Mucosa of rectum (tissue), 2 donors: Measurements from ENCODE around the gene ACD.
"Not testable (repeated sequence)": the region's sequence is repeated elsewhere in the genome, so short reads cannot be mapped to it uniquely, and the experiment has no call there.

Experiments
- H3K27ac ChIP-seq, 2 donors: one replicate each; pipeline ENCODE4 v1.7.0; 2013; ENCODE audit warnings: inconsistent platforms in 2 of 2, low read depth in 2 of 2, low read length in 2 of 2
- H3K27me3 ChIP-seq, 2 donors: one replicate each; pipeline ENCODE4 v1.7.0; 2013; ENCODE audit warnings: low read length in 2 of 2; ENCODE audit not compliant: control insufficient read depth in 2 of 2, insufficient read depth in 2 of 2
- H3K36me3 ChIP-seq, 2 donors: one replicate each; pipeline ENCODE4 v1.7.0; 2013; ENCODE audit warnings: low read length in 2 of 2; ENCODE audit not compliant: control insufficient read depth in 2 of 2, insufficient read depth in 2 of 2
- H3K4me1 ChIP-seq, 2 donors: one replicate each; pipeline ENCODE4 v1.7.0; 2013; ENCODE audit warnings: low read length in 2 of 2, mild to moderate bottlenecking in 1 of 2; ENCODE audit not compliant: control insufficient read depth in 2 of 2, insufficient read depth in 2 of 2
- H3K4me3 ChIP-seq, 2 donors: one replicate each; pipeline ENCODE4 v1.7.0; 2013; ENCODE audit warnings: low read length in 2 of 2
- H3K9ac ChIP-seq, 2 donors: one replicate each; pipeline ENCODE4 v1.7.0; 2013; ENCODE audit warnings: low read length in 2 of 2, low read depth in 1 of 2, mild to moderate bottlenecking in 1 of 2
- H3K9me3 ChIP-seq, 2 donors: one replicate each; pipeline ENCODE4 v1.7.0; 2013; ENCODE audit warnings: low read length in 2 of 2; ENCODE audit not compliant: control insufficient read depth in 2 of 2
- donor health status: healthy.
- donor health status: Normal muscosa, but diverticular disease.

The ACD gene

GRCh38 chr16:67697422-67698185, 37.5 kb upstream of the ACD start:
- Histone ChIP-seq H3K36me3 (no peaks in the 10 kb centered on the region), H3K27ac (peak overlapping the region; percentile 18 to 79), H3K4me3 (peak overlapping the region in 1 of 2 donors; percentile 22), H3K4me1 (peaks cover 4 to 14% of the 10 kb centered on the region in 2 donors), H3K27me3 (no peaks in the 10 kb centered on the region), H3K9me3 (no peaks in the 10 kb centered on the region), H3K9ac (no peak overlapping the region)

- H3K4me1 ChIP-seq = peaks cover 4 to 14% of the 10 kb centered on the region in 2 donors
- no peak overlapping the region for H3K27ac ChIP-seq
- no peaks in the 10 kb centered on the region for H3K27me3 ChIP-seq
- H3K4me3 ChIP-seq = no peak overlapping the region
- no peak overlapping the region for H3K9ac ChIP-seq
- H3K9me3 ChIP-seq = no peaks in the 10 kb centered on the region
- no peaks in the 10 kb centered on the region for H3K36me3 ChIP-seq
These were observed 34.6 kb upstream of the ACD start for GRCh38 chr16:67694611-67695010.

GRCh38 chr16:67693517-67694285, 33.6 kb upstream of the ACD start:
- H3K27ac ChIP-seq, H3K9me3 ChIP-seq, H3K36me3 ChIP-seq, H3K4me3 ChIP-seq, H3K9ac ChIP-seq, H3K27me3 ChIP-seq: not testable (repeated sequence)
- H3K4me1 ChIP-seq = peaks cover 4 to 13% of the 10 kb centered on the region in 2 donors

GRCh38 chr16:67685388-67686112, 25.5 kb upstream of the ACD start:
- H3K36me3 ChIP-seq = peaks cover 12 to 16% of the 10 kb centered on the region in 2 donors
- H3K9me3 ChIP-seq = no peaks in the 10 kb centered on the region
- no peaks in the 10 kb centered on the region for H3K27me3 ChIP-seq
- peaks cover 4 to 11% of the 10 kb centered on the region in 2 donors for H3K4me1 ChIP-seq
- H3K9ac ChIP-seq = no peak overlapping the region
- no peak overlapping the region for H3K4me3 ChIP-seq
- H3K27ac ChIP-seq = peak overlapping the region in 1 of 2 donors; percentile 32

- no peak overlapping the region for H3K27ac ChIP-seq
These were observed 23.7 kb upstream of the ACD start for GRCh38 chr16:67683767-67684166.

GRCh38 chr16:67679935-67680897, 20.2 kb upstream of the ACD start:
- Histone ChIP-seq H3K27ac (no peak overlapping the region), H3K27me3 (no peaks in the 10 kb centered on the region), H3K4me3 (no peak overlapping the region), H3K4me1 (peaks cover 15 to 36% of the 10 kb centered on the region in 2 donors), H3K9me3 (no peaks in the 10 kb centered on the region), H3K36me3 (peaks cover 8 to 18% of the 10 kb centered on the region in 2 donors), H3K9ac (peak overlapping the region in 1 of 2 donors; percentile 6)

More at GRCh38 chr16:67683767-67684166, 23.7 kb upstream of the ACD start:
- Histone ChIP-seq H3K4me3 (no peak overlapping the region), H3K4me1 (peaks cover 4 to 15% of the 10 kb centered on the region in 2 donors), H3K9me3 (no peaks in the 10 kb centered on the region), H3K9ac (no peak overlapping the region), H3K27me3 (no peaks in the 10 kb centered on the region), H3K36me3 (peaks cover 12 to 19% of the 10 kb centered on the region in 2 donors)

GRCh38 chr16:67678354-67679023, 18.4 kb upstream of the ACD start:
- Histone ChIP-seq H3K9me3 (no peaks in the 10 kb centered on the region), H3K9ac (no peak overlapping the region), H3K27me3 (no peaks in the 10 kb centered on the region), H3K4me1 (peaks cover 23 to 47% of the 10 kb centered on the region in 2 donors), H3K36me3 (peaks cover 0 to 12% of the 10 kb centered on the region in 2 donors), H3K27ac (peak overlapping the region; percentile 38 to 66), H3K4me3 (no peak overlapping the region)

- H3K9me3 ChIP-seq = no peaks in the 10 kb centered on the region
- H3K4me1 ChIP-seq = peaks cover 30 to 52% of the 10 kb centered on the region in 2 donors
- no peak overlapping the region for H3K9ac ChIP-seq
- H3K36me3 ChIP-seq = peaks cover 0 to 8% of the 10 kb centered on the region in 2 donors
- no peak overlapping the region for H3K4me3 ChIP-seq
- H3K27ac ChIP-seq = peak overlapping the region; percentile 38 to 55
- no peaks in the 10 kb centered on the region for H3K27me3 ChIP-seq
These were observed 17.7 kb upstream of the ACD start for GRCh38 chr16:67677712-67678111.

GRCh38 chr16:67676939-67677338, 16.9 kb upstream of the ACD start:
- Histone ChIP-seq H3K9me3 (no peaks in the 10 kb centered on the region), H3K27ac (no peak overlapping the region), H3K4me3 (no peak overlapping the region), H3K36me3 (peaks cover 0 to 8% of the 10 kb centered on the region in 2 donors), H3K27me3 (no peaks in the 10 kb centered on the region), H3K9ac (no peak overlapping the region), H3K4me1 (peaks cover 33 to 52% of the 10 kb centered on the region in 2 donors)
